ENCODE results near the gene LYPD6B. TPM values are rescaled to one million over a fixed set of nuclear protein-coding genes. Genes with fewer than 3 reads are reported as not detected.

LYPD6B gene
- total RNA-seq, 1 experiment from 2014 or later = 6.1 TPM

DNA sequence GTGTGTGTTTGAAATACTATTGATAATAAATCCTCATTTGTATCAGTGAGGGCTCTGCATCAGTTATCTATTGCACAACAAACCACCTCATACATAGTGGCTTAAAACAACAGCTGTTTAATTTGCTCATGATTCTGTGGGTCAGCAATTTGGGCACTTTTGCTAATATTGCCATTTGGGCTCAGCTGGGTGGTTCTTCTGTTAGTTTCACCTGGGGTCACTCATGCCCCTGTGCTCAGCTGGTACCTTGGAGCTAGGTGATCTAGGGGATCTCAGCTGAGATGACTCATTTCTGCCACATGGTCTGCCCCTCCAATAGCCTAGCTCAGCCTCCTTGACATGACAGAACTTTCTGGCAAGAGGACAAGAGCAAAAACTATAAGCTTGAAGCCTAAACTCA is 126.3 kb downstream of the LYPD6B start (continued):
- TF ChIP-seq, protein P1, sequence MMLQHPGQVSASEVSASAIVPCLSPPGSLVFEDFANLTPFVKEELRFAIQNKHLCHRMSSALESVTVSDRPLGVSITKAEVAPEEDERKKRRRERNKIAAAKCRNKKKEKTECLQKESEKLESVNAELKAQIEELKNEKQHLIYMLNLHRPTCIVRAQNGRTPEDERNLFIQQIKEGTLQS (IDR thresholded peaks at IDR 0.05) = no peak

DNA sequence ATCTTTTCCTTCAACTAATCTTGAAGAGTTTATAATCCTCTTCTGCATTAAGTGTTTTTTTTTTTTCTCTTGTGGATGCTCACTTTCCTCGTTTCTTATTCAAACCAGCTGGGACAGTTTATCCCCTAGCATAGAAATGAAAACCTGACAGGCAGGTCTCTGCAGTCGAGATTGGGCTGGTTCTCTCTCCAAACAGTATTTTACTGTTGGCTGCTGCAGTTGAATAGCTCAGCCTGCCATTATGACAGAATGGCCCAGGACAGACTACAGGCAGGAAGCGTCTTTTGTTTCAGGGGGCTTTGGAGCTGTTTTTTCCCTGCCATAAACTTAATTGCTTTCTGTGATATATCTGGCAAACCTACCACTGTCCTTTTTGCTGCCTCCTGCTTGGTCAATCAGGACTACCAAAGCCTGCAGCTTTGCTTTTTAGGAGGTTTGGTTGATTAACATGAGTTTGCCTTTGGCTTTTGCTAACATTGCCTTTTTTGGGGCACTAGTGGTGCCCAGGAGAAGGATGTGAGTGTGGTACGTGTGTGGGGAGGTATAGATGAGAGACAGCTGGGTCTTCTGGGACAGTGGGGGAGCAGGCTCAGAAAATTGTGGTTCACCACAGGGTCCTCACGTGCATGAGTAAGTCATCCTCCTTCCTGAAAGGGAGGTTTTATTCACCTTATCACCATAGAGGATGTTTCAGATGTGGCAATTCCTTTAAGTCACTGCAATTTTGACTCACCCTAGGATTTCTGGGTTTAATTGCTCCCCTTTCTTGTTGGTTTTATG is 128.7 kb downstream of the LYPD6B start:
- Histone ChIP-seq H4K20me1 (ENCODE audit: insufficient read depth) (no peaks in the 10 kb centered on the region), H3K4me1 (ENCODE audit: control insufficient read depth in 1 of 2, insufficient read depth in 2 of 2, low read length in 2 of 2) (peaks cover 32 to 46% of the 10 kb centered on the region in 2 experiments), H3K27me3 (ENCODE audit: insufficient read depth, low read length) (no peaks in the 10 kb centered on the region; the same call in 1 of the 2 replicates), H3K9ac (ENCODE audit: low read length) (no peak overlapping the region), H3K4me3 (replicated peaks in 1 of 2; ENCODE audit: low read depth in 1 of 2, low read length in 2 of 2) (no peak overlapping the region), H2AFZ (ENCODE audit: low read depth, low read length, poor library complexity, severe bottlenecking) (no peak overlapping the region), H3K36me3 (ENCODE audit: control insufficient read depth in 1 of 2, insufficient read depth in 2 of 2, low read length in 2 of 2) (no peaks in the 10 kb centered on the region), H3K4me2 (ENCODE audit: low read length) (peak overlapping the region; percentile 9; the same call in 1 of the 2 replicates), H3K27ac (ENCODE audit: low read depth, low read length) (no peak overlapping the region), H3K79me2 (ENCODE audit: insufficient read depth, low read length) (no peaks in the 10 kb centered on the region), H3K9me2 (ENCODE audit: insufficient read depth) (no peaks in the 10 kb centered on the region; the same call in 1 of the 2 replicates), H3K9me3 (ENCODE audit: control insufficient read depth in 1 of 2, insufficient read depth in 1 of 2, low read depth in 1 of 2, low read length in 2 of 2) (no peaks in the 10 kb centered on the region; a peak in 1 of 4 replicates)
- CTCF ChIA-PET = no interaction called here
- POLR2A ChIA-PET = no interaction called here
- BruUV-seq (replicated peaks) = no TSS peak
- RAD21 ChIA-PET (ENCODE audit: low non-redundant PET in 1 of 2, low total read pairs in 2 of 2, uncharacterized antibody in 2 of 2, unreplicated experiment in 2 of 2) = no interaction called here
- peak; percentile 60 for ATAC-seq
- 0 out of 2 replicates have a peak, but pooled peaks have one; percentile 31 for TF ChIP-seq SIN3A (IDR thresholded peaks at IDR 0.05; ENCODE audit: low read depth)
- no peak for TF ChIP-seq ZNF274 (IDR thresholded peaks at IDR 0.05; ENCODE audit: low read depth, low read length)
- TF ChIP-seq, protein P2, sequence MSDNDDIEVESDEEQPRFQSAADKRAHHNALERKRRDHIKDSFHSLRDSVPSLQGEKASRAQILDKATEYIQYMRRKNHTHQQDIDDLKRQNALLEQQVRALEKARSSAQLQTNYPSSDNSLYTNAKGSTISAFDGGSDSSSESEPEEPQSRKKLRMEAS (IDR thresholded peaks at IDR 0.05) = no peak
- peak; percentile 37; the same call in 1 of the 2 replicates for TF ChIP-seq JUND (IDR thresholded peaks at IDR 0.05)
- peak; percentile 59 for TF ChIP-seq SRF (IDR thresholded peaks at IDR 0.05; ENCODE audit: low read depth)
- TF ChIP-seq, protein P3, sequence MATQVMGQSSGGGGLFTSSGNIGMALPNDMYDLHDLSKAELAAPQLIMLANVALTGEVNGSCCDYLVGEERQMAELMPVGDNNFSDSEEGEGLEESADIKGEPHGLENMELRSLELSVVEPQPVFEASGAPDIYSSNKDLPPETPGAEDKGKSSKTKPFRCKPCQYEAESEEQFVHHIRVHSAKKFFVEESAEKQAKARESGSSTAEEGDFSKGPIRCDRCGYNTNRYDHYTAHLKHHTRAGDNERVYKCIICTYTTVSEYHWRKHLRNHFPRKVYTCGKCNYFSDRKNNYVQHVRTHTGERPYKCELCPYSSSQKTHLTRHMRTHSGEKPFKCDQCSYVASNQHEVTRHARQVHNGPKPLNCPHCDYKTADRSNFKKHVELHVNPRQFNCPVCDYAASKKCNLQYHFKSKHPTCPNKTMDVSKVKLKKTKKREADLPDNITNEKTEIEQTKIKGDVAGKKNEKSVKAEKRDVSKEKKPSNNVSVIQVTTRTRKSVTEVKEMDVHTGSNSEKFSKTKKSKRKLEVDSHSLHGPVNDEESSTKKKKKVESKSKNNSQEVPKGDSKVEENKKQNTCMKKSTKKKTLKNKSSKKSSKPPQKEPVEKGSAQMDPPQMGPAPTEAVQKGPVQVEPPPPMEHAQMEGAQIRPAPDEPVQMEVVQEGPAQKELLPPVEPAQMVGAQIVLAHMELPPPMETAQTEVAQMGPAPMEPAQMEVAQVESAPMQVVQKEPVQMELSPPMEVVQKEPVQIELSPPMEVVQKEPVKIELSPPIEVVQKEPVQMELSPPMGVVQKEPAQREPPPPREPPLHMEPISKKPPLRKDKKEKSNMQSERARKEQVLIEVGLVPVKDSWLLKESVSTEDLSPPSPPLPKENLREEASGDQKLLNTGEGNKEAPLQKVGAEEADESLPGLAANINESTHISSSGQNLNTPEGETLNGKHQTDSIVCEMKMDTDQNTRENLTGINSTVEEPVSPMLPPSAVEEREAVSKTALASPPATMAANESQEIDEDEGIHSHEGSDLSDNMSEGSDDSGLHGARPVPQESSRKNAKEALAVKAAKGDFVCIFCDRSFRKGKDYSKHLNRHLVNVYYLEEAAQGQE (IDR thresholded peaks at IDR 0.05; ENCODE audit: low read depth) = no peak
- no peak for TF ChIP-seq ELF1 (IDR thresholded peaks at IDR 0.05; ENCODE audit: borderline replicate concordance, low read depth)
- no peak for TF ChIP-seq YY1 (IDR thresholded peaks at IDR 0.05; ENCODE audit: extremely low read depth, insufficient replicate concordance, low read depth, low read length)
- peak; percentile 40 for TF ChIP-seq FOSL1 (IDR thresholded peaks at IDR 0.05; ENCODE audit: low read depth)
- peak; percentile 40; the same call in 1 of the 2 replicates for TF ChIP-seq SP1 (IDR thresholded peaks at IDR 0.05; ENCODE audit: low read depth)
- no peak for TF ChIP-seq EZH2phosphoT487 (IDR thresholded peaks at IDR 0.05; ENCODE audit: borderline replicate concordance)
- TF ChIP-seq CEBPB (IDR thresholded peaks at IDR 0.05; ENCODE audit: low read depth) = peak; percentile 55; the same call in 1 of the 2 replicates
- no peak for TF ChIP-seq CBX3 (IDR thresholded peaks at IDR 0.05; ENCODE audit: low read depth)
- DNase-seq (ENCODE audit: low read depth, low spot score) = peak; percentile 10
- intact Hi-C loops (cut with micrococcal nuclease) = no loop called here
